Endodermal cell (in vitro differentiated cells): ENCODE data around the gene ABRACL. TPM values are rescaled to one million over a fixed set of nuclear protein-coding genes. Genes with fewer than 3 reads are reported as not detected.

ENCODE experiments used
- DNase-seq: peaks from one replicate; pipeline ENCODE4 v3.0.0-alpha.2; 2017
- H3K27ac ChIP-seq: 2 replicates; pipeline ENCODE4 v1.5.1; 2013; ENCODE audit warnings: mild to moderate bottlenecking, low read depth, low read length, moderate library complexity
- H3K27me3 ChIP-seq: 2 replicates; pipeline ENCODE4 v1.6.1; 2013; ENCODE audit warnings: mild to moderate bottlenecking, low read length, moderate library complexity; ENCODE audit not compliant: insufficient read depth, control insufficient read depth, poor library complexity, severe bottlenecking
- H3K36me3 ChIP-seq: 2 replicates; pipeline ENCODE4 v1.7.0; 2013; ENCODE audit warnings: mild to moderate bottlenecking, low read length, moderate library complexity; ENCODE audit not compliant: control insufficient read depth, insufficient read depth
- H3K4me1 ChIP-seq: one replicate; pipeline ENCODE4 v1.7.0; 2013; ENCODE audit warnings: low read length; ENCODE audit not compliant: control insufficient read depth, insufficient read depth
- H3K4me3 ChIP-seq: 2 replicates; pipeline ENCODE4 v1.5.1; 2013; ENCODE audit warnings: mild to moderate bottlenecking, low read length, moderate library complexity
- H3K9ac ChIP-seq: 2 replicates; pipeline ENCODE4 v1.6.1; 2013; ENCODE audit warnings: mild to moderate bottlenecking, low read length, moderate library complexity; ENCODE audit not compliant: poor library complexity, severe bottlenecking; ENCODE audit errors: extremely low read depth
- H3K9me3 ChIP-seq: 2 replicates; pipeline ENCODE4 v1.6.1; 2013; ENCODE audit warnings: mild to moderate bottlenecking, low read length, moderate library complexity; ENCODE audit not compliant: control insufficient read depth
- H3K27ac Mint-ChIP-seq: 2 replicates; pipeline ENCODE4 v1.8.0; 2020; ENCODE audit warnings: mixed read lengths
- H3K27me3 Mint-ChIP-seq: 2 replicates; pipeline ENCODE4 v1.8.0; 2021; ENCODE audit warnings: mild to moderate bottlenecking, mixed read lengths; ENCODE audit not compliant: insufficient read depth
- H3K36me3 Mint-ChIP-seq: 2 replicates; pipeline ENCODE4 v1.8.0; 2020; ENCODE audit warnings: low read depth, mixed read lengths
- H3K4me1 Mint-ChIP-seq: 2 replicates; pipeline ENCODE4 v1.8.0; 2020; ENCODE audit warnings: mixed read lengths
- H3K4me3 Mint-ChIP-seq: 2 replicates; pipeline ENCODE4 v1.8.0; 2020; ENCODE audit warnings: mild to moderate bottlenecking, moderate library complexity, mixed read lengths
- H3K9me3 Mint-ChIP-seq: 2 replicates; pipeline ENCODE4 v1.8.0; 2020; ENCODE audit warnings: mild to moderate bottlenecking, mixed read lengths
- CTCF ChIP-seq: fragments of 200-600 bp; sonication (generic); conservative IDR thresholded peaks from 2 replicates; pipeline ENCODE4 v1.5.0; 2021; ENCODE audit warnings: antibody characterized with exemption, mild to moderate bottlenecking
- WGBS, 2 experiments: methylation state at CpG; one replicate each; pipeline versions ENCODE4 v1.1.5 to v1.1.7; 2013; ENCODE audit warnings: missing lambda C conversion rate in 2 of 2, mixed read lengths in 1 of 2; ENCODE audit not compliant: insufficient coverage in 1 of 2, insufficient read length in 1 of 2; 5-methylcytosine and 5-hydroxymethylcytosine counted together
- total RNA-seq, 2 donors: library from RNA; stranded (reverse); fragmentation: NEBNext Ultra II Directional in 1 of 2; extraction: Animal tissue kit (Norgen Biotek cat#: 25700) in 1 of 2; gene quantifications; 2 replicates in 1 of 2; 3 replicates in 1 of 2; pipeline ENCODE4 v1.2.1, GENCODE V29; 2021

ABRACL gene
- total RNA-seq, 2 donors from 2014 or later, result 24.7 to 45.8 TPM

GRCh38 chr6:138996524-138996923, 32.0 kb upstream of the ABRACL start:
- no peak overlapping the region for H3K4me3 Mint-ChIP-seq
- H3K27me3 Mint-ChIP-seq, result peaks cover 86% of the 10 kb centered on the region
- peaks cover 3% of the 10 kb centered on the region for H3K4me1 Mint-ChIP-seq
- TF ChIP-seq CTCF, result no peak
- no peak overlapping the region for H3K27ac ChIP-seq
- H3K4me3 ChIP-seq, result no peak overlapping the region
- DNase-seq, result no peak
- no peaks in the 10 kb centered on the region for H3K9me3 ChIP-seq
- no peaks in the 10 kb centered on the region for H3K9me3 Mint-ChIP-seq
- H3K36me3 ChIP-seq, result no peaks in the 10 kb centered on the region
- no peaks in the 10 kb centered on the region for H3K36me3 Mint-ChIP-seq
- peaks cover 84% of the 10 kb centered on the region for H3K27me3 ChIP-seq
- H3K9ac ChIP-seq, result no peak overlapping the region
- H3K4me1 ChIP-seq, result no peaks in the 10 kb centered on the region
- H3K27ac Mint-ChIP-seq, result no peak overlapping the region
- 95% methylated on average over 2 to 3 of the region's 3 CpGs for WGBS, 2 experiments

- TF ChIP-seq CTCF, result no peak
- H3K27ac Mint-ChIP-seq, result no peak overlapping the region
- Histone ChIP-seq H3K36me3 (no peaks in the 10 kb centered on the region), H3K9me3 (no peaks in the 10 kb centered on the region), H3K9ac (no peak overlapping the region), H3K27ac (no peak overlapping the region), H3K4me3 (no peak overlapping the region), H3K4me1 (no peaks in the 10 kb centered on the region), H3K27me3 (peaks cover 85% of the 10 kb centered on the region)
- H3K4me3 Mint-ChIP-seq, result no peak overlapping the region
- peaks cover 87% of the 10 kb centered on the region for H3K27me3 Mint-ChIP-seq
- H3K9me3 Mint-ChIP-seq, result no peaks in the 10 kb centered on the region
- WGBS, 2 experiments, result 92 to 94% methylated on average over 3 to 5 of the region's 5 CpGs
- no peaks in the 10 kb centered on the region for H3K36me3 Mint-ChIP-seq
- peaks cover 3% of the 10 kb centered on the region for H3K4me1 Mint-ChIP-seq
- DNase-seq, result no peak
Observed at GRCh38 chr6:138997136-138997535, 31.4 kb upstream of the ABRACL start.

- H3K27me3 ChIP-seq, result peaks cover 92% of the 10 kb centered on the region
- H3K4me1 ChIP-seq, result no peaks in the 10 kb centered on the region
- Mint-ChIP-seq H3K9me3 (no peaks in the 10 kb centered on the region), H3K36me3 (no peaks in the 10 kb centered on the region), H3K27me3 (peaks cover 87% of the 10 kb centered on the region), H3K4me1 (no peaks in the 10 kb centered on the region), H3K27ac (no peak overlapping the region), H3K4me3 (no peak overlapping the region)
- 92 to 100% methylated on average over 1 to 4 of the region's 4 CpGs for WGBS, 2 experiments
- H3K9ac ChIP-seq, result no peak overlapping the region
- no peaks in the 10 kb centered on the region for H3K9me3 ChIP-seq
- no peaks in the 10 kb centered on the region for H3K36me3 ChIP-seq
- no peak for DNase-seq
- H3K27ac ChIP-seq, result no peak overlapping the region
- no peak overlapping the region for H3K4me3 ChIP-seq
- TF ChIP-seq CTCF, result no peak
Observed at GRCh38 chr6:138999949-139000725, 28.4 kb upstream of the ABRACL start.
